A673 (cell line): ENCODE data around the gene USP15. TPM values are rescaled to one million over a fixed set of nuclear protein-coding genes. Genes with fewer than 3 reads are reported as not detected.

Experiments used
- BruUV-seq: library from RNA; stranded (reverse); fragments of 400-500 nt; replicated peaks from 2 replicates; lab custom pipeline; 2021; lab: Mats Ljungman, UMichigan
- CTCF ChIA-PET: fragments of 300-600 bp; sonication (Branson Sonifier 250); formaldehyde crosslinking; loops from one replicate; lab custom pipeline; 2022; ENCODE audit warnings: antibody characterized with exemption; lab: Charles Lee
- POLR2A ChIA-PET: fragments of 300-600 bp; sonication (Branson Sonifier 250); formaldehyde crosslinking; loops from one replicate; lab custom pipeline; 2022; ENCODE audit warnings: antibody characterized with exemption; ENCODE audit not compliant: low non-redundant PET; lab: Charles Lee
- DNase-seq: peaks from one replicate; pipeline ENCODE4 v3.0.0-alpha.2; 2015; ENCODE audit warnings: low spot score
- H3K27ac ChIP-seq: fragments of 200-600 bp; sonication (generic); 2 replicates; pipeline ENCODE4 v1.5.1; 2016; ENCODE audit warnings: mixed run types, low read depth, mild to moderate bottlenecking, mixed read lengths, antibody characterized with exemption, low read length; ENCODE audit not compliant: poor library complexity, severe bottlenecking
- H3K27me3 ChIP-seq: fragments of 200-600 bp; sonication (generic); replicated peaks from 2 replicates; pipeline ENCODE4 v1.6.1; 2017; ENCODE audit warnings: mixed run types, low read depth, mild to moderate bottlenecking, mixed read lengths, antibody characterized with exemption, low read length; ENCODE audit not compliant: insufficient read depth, poor library complexity
- H3K36me3 ChIP-seq: fragments of 200-600 bp; sonication (generic); 2 replicates; pipeline ENCODE4 v1.6.1; 2016; ENCODE audit warnings: mixed run types, mild to moderate bottlenecking, mixed read lengths, antibody characterized with exemption, low read length; ENCODE audit not compliant: insufficient read depth, poor library complexity, severe bottlenecking
- H3K4me1 ChIP-seq: fragments of 200-600 bp; sonication (generic); 2 replicates; pipeline ENCODE4 v1.6.1; 2017; ENCODE audit warnings: mixed run types, mild to moderate bottlenecking, mixed read lengths, antibody characterized with exemption, low read length; ENCODE audit not compliant: insufficient read depth, poor library complexity, severe bottlenecking
- H3K4me3 ChIP-seq: fragments of 200-600 bp; sonication (generic); 2 replicates; pipeline ENCODE4 v1.5.1; 2016; ENCODE audit warnings: low read depth, mixed run types, mild to moderate bottlenecking, mixed read lengths, low read length; ENCODE audit not compliant: poor library complexity, severe bottlenecking
- H3K9me3 ChIP-seq: fragments of 200-600 bp; sonication (generic); 2 replicates; pipeline ENCODE4 v1.6.1; 2016; ENCODE audit warnings: mixed run types, low read depth, mild to moderate bottlenecking, mixed read lengths, antibody characterized with exemption, low read length; ENCODE audit not compliant: poor library complexity, severe bottlenecking
- EZH2 ChIP-seq: fragments of 200-600 bp; sonication (generic); IDR thresholded peaks from 2 replicates; pipeline ENCODE4 v1.6.1; 2017; ENCODE audit warnings: borderline replicate concordance, low read depth, mild to moderate bottlenecking, mixed read lengths, antibody characterized with exemption, low read length; ENCODE audit not compliant: poor library complexity, severe bottlenecking
- intact Hi-C: fragments of 100-400 bp; cut with micrococcal nuclease; formaldehyde crosslinking; loops from one replicate; pipeline ENCODE4 v1.10.0; 2022; ENCODE audit not compliant: unreplicated experiment
- total RNA-seq: library from RNA; stranded (reverse); gene quantifications from 2 replicates; pipeline ENCODE4 v1.2.3, GENCODE V29; 2021
- TF ChIP-seq, protein P1 (sequence below): fragments of 300-800, 200-600 bp; sonication (generic); conservative IDR thresholded peaks from 2 replicates; pipeline ENCODE4 v1.5.1; 2017; ENCODE audit warnings: low read depth, mild to moderate bottlenecking, antibody characterized with exemption, low read length, moderate library complexity, mixed read lengths

USP15 gene
- total RNA-seq, 1 experiment from 2014 or later = 61.7 TPM

DNA sequence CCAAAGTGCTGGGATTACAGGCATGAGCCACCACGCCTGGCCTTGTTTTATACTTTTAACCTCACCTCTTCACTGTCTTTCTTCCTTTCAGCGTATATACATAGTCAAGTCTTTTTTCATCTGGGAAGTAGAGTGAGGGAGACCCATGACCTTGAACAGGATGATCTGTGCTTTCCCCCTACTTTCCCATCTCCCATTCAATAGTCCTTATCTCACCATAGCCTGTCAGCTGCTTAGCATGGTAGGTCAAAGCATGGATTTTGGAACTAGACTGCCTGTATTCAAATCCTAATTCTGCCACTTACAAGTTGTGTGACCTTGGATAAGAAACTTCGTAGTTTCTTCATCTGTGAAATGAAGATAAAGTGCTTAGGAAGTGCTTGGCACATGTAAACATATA is 110.0 kb downstream of the USP15 start:
- H3K9me3 ChIP-seq = no peaks in the 10 kb centered on the region
- intact Hi-C loops = no loop called here
- TF ChIP-seq EZH2 = no peak
- TF ChIP-seq, protein P1, sequence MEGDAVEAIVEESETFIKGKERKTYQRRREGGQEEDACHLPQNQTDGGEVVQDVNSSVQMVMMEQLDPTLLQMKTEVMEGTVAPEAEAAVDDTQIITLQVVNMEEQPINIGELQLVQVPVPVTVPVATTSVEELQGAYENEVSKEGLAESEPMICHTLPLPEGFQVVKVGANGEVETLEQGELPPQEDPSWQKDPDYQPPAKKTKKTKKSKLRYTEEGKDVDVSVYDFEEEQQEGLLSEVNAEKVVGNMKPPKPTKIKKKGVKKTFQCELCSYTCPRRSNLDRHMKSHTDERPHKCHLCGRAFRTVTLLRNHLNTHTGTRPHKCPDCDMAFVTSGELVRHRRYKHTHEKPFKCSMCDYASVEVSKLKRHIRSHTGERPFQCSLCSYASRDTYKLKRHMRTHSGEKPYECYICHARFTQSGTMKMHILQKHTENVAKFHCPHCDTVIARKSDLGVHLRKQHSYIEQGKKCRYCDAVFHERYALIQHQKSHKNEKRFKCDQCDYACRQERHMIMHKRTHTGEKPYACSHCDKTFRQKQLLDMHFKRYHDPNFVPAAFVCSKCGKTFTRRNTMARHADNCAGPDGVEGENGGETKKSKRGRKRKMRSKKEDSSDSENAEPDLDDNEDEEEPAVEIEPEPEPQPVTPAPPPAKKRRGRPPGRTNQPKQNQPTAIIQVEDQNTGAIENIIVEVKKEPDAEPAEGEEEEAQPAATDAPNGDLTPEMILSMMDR = no peak
- no peak overlapping the region for H3K4me3 ChIP-seq
- no TSS peak for BruUV-seq
- POLR2A ChIA-PET = no interaction called here
- no peaks in the 10 kb centered on the region for H3K36me3 ChIP-seq
- CTCF ChIA-PET = no interaction called here
- H3K27me3 ChIP-seq = no peaks in the 10 kb centered on the region
- DNase-seq = no peak
- no peak overlapping the region for H3K27ac ChIP-seq
- H3K4me1 ChIP-seq = peaks cover 12% of the 10 kb centered on the region

DNA sequence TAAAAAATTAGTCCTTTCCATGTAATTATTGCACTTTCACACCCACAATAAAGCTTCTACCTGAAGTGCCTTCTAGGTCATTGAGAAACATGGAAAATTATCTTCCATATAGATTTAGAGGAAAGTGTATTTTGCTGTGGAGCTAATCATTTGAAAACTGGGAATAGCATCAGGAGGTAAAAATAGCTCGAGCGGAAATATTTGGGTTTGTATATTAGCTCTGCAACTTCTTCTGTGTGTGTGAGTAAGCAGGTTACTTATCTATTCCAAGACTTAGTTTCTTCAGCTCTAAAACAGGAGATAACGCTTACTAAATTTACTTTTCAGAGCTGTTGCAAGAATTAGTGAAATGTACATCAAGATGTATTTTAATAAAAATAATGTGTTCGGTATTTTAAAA is 111.5 kb downstream of the USP15 start:
- DNase-seq = no peak
- ChIA-PET POLR2A (no interaction called here), CTCF (no interaction called here)
- no peaks in the 10 kb centered on the region for H3K9me3 ChIP-seq
- TF ChIP-seq, protein P1 = no peak
- no peak for TF ChIP-seq EZH2
- no peak overlapping the region for H3K4me3 ChIP-seq
- H3K36me3 ChIP-seq = no peaks in the 10 kb centered on the region
- intact Hi-C loops = no loop called here
- no peak overlapping the region for H3K27ac ChIP-seq
- peaks cover 12% of the 10 kb centered on the region for H3K4me1 ChIP-seq
- no peaks in the 10 kb centered on the region for H3K27me3 ChIP-seq
- no TSS peak for BruUV-seq

DNA sequence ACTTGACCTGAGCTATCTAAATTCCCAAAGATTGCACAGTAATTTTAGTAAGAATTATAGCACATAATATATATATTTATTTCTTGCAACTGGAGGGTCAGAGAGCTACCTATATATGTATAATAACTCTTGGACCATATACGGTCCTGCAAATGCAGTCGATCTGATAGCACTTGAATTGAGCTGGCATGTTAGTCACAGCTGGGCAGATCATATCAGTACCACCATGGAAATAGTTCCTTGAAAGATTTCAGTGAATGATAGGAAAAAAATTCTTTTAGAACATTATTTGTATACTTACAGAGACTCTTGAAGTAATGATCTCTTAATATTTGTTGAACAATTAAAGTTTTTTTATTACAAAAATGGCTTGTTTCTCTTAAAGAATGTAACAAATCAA is 111.9 kb downstream of the USP15 start:
- ChIA-PET CTCF (no interaction called here), POLR2A (interaction anchor here (0.6 kb wide), 1 partner anchor 406 kb away, joined by 21 read pairs; no protein-coding TSS in a partner anchor)
- no peak overlapping the region for H3K27ac ChIP-seq
- H3K9me3 ChIP-seq = no peaks in the 10 kb centered on the region
- BruUV-seq = no TSS peak
- no peaks in the 10 kb centered on the region for H3K27me3 ChIP-seq
- intact Hi-C loops = no loop called here
- DNase-seq = no peak
- H3K4me3 ChIP-seq = no peak overlapping the region
- no peaks in the 10 kb centered on the region for H3K36me3 ChIP-seq
- H3K4me1 ChIP-seq = peaks cover 12% of the 10 kb centered on the region
- no peak for TF ChIP-seq EZH2

DNA sequence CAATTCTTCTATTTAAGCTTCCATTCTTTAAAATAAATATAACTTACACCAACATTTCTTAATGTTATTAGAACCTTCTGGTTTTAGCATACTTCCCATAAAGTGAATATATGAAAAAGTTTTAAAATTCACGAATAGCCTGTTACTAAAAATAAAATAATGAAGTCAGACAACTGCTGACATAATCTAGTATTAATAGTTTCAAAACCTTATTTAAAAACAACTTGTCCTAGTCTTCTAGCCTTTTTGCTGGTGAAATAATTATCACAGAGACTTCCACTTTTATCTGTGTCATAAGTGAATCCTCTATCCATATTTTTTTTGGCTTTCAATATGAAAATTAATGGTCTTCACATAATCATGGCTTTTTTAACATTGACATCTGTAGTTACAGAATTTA is 112.6 kb downstream of the USP15 start:
- H3K27me3 ChIP-seq = no peaks in the 10 kb centered on the region
- ChIA-PET POLR2A (no interaction called here), CTCF (no interaction called here)
- H3K9me3 ChIP-seq = no peaks in the 10 kb centered on the region
- intact Hi-C loops = no loop called here
- no peak overlapping the region for H3K27ac ChIP-seq
- BruUV-seq = no TSS peak
- H3K36me3 ChIP-seq = no peaks in the 10 kb centered on the region
- H3K4me1 ChIP-seq = peaks cover 12% of the 10 kb centered on the region
- TF ChIP-seq, protein P1 = no peak
- TF ChIP-seq EZH2 = no peak
- DNase-seq = no peak
- no peak overlapping the region for H3K4me3 ChIP-seq
